K562 treated with DMSO at 1 percent for 48 hours (cell line): ENCODE data around the gene SPANXN5. TPM values are rescaled to one million over a fixed set of nuclear protein-coding genes. Genes with fewer than 3 reads are reported as not detected.

Source experiments
- total RNA-seq: library from RNA; unstranded; fragments of 300-600 nt; gene quantifications from 2 replicates; pipeline ENCODE4 v1.2.3, GENCODE V29; 2022; ENCODE audit warnings: low replicate concordance; ENCODE audit errors: extremely low read depth

SPANXN5 gene, protein sequence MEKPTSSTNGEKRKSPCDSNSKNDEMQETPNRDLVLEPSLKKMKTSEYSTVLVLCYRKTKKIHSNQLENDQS
- not detected in 2 replicates for total RNA-seq

DNA sequence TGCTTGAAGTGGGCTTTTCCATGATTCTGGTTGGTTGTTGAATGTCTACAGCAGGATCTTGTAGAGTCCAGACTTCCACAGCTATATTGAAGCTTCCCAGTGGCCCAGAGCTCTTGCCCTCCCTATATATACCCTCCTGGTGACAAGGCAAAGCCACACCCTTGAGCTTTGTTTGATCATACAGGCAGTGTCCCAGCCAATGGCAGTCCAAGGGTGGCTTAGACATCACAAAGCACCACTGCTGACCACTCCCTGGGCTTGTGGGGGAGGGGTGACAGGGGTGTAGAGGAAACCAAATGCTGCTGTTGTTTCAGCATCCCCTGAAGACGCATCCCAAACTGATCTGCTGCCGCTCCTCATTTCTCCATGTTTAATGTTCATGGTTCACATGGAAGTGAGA lies at the start of gene SPANXN5:
TSS of gene SPANXN5 (minus strand) at position 101 of the 400 bp plus-strand sequence. CDS start at position 22, 79 bp downstream.

DNA sequence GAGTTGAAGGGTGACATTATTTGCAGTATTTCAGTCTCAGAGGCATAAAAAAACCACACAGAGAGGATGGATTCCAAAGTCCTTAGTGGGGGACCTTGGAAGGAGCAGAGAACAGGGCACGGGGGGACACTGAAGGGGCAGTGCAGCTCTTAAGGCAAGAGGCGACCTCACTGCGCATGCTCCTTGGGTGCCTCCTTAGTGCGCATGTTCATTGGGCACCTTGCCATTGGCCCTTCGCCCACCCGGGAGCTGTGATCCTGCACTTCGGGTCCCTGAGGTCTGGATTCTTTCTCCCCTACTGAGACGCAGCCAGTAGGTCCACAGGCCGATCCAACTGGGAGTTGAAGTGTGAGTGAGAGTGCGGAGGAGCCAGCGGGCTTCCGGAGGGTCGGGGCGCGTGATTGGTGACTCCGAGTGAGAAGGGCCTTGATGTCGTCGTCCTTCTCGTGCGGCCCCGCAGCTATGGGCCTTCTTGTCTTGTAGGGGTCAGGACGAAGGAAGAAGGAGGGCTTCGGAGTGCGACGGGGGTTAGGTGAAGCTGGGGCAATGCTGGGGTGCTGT lies 13.9 kb upstream of the SPANXN5 start, which contains the start of gene XAGE5:
TSS of gene XAGE5 (plus strand) at position 223 of the 561 bp plus-strand sequence. CDS start 1,280 bp downstream, outside the sequence.

DNA sequence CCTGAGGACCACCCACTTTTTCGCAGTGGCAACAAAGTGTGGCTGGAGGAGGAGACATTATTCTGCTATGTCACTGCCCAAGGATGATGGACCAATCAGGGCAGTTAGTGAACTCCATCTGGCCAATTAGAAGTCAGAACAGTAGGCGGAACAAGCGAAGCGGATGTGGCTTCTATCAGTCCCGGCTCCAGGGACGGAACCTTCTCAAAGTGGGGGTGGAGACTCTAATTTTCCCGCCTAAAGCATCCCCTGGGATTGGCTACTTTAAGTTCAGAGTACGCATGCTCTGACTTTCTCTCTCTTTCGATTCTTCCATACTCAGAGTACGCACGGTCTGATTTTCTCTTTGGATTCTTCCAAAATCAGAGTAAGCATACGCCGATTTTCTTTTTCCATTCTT lies 46.3 kb downstream of the SPANXN5 start, which contains the start of gene SSX2B:
TSS of gene SSX2B (plus strand) at position 301 of the 400 bp plus-strand sequence. CDS start 1,429 bp downstream, outside the sequence.

Other genes starting within 250 kb of the SPANXN5 start
- gene SSX7, start 142.5 kb downstream of the SPANXN5 start, total RNA-seq = not detected in 2 replicates
- not detected in 2 replicates for gene SSX2, start 90.2 kb downstream of the SPANXN5 start, total RNA-seq
- not detected in 2 replicates for gene SSX2B, start 46.2 kb downstream of the SPANXN5 start, total RNA-seq
- not detected in 2 replicates for gene XAGE5, start 13.9 kb upstream of the SPANXN5 start, total RNA-seq
- not detected in 2 replicates for gene XAGE3, start 70.7 kb upstream of the SPANXN5 start, total RNA-seq
- gene FAM156B, start 99.9 kb upstream of the SPANXN5 start, total RNA-seq = not detected in 2 replicates
- gene FAM156A, start 161.1 kb upstream of the SPANXN5 start, total RNA-seq = not detected in 2 replicates